ENCODE results near the gene MTMR1. TPM values are rescaled to one million over a fixed set of nuclear protein-coding genes. Genes with fewer than 3 reads are reported as not detected.

The MTMR1 gene
- total RNA-seq, 1 donor from 2014 or later = 52.6 TPM

DNA sequence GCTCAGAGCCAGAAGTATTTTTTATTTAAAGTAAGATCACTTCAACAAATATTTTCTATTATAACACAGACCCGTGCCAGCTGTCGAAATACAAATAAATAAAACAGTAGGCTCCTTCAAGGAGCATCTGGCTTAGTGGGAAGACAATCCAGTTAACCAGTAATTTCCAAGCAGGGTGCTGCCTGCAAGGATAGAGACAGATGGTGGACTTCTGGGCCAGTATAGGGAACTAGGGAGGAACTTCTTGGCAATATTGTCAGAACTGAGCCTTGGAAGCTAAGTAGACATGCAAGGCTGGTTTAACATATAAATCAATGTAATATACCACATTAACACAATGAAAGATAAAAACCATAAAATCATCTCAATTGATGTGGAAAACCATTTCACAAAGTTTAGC, 17.0 kb upstream of the MTMR1 start:
- no peak overlapping the region for H3K27ac Mint-ChIP-seq
- ATAC-seq (ENCODE audit: low read depth) = no peak
- H3K27me3 Mint-ChIP-seq = no peaks in the 10 kb centered on the region
- no peak overlapping the region for H3K4me3 Mint-ChIP-seq
- TF ChIP-seq, protein P1, sequence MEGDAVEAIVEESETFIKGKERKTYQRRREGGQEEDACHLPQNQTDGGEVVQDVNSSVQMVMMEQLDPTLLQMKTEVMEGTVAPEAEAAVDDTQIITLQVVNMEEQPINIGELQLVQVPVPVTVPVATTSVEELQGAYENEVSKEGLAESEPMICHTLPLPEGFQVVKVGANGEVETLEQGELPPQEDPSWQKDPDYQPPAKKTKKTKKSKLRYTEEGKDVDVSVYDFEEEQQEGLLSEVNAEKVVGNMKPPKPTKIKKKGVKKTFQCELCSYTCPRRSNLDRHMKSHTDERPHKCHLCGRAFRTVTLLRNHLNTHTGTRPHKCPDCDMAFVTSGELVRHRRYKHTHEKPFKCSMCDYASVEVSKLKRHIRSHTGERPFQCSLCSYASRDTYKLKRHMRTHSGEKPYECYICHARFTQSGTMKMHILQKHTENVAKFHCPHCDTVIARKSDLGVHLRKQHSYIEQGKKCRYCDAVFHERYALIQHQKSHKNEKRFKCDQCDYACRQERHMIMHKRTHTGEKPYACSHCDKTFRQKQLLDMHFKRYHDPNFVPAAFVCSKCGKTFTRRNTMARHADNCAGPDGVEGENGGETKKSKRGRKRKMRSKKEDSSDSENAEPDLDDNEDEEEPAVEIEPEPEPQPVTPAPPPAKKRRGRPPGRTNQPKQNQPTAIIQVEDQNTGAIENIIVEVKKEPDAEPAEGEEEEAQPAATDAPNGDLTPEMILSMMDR (IDR thresholded peaks at IDR 0.05) = no peak
- POLR2A ChIA-PET = interaction anchor here (0.6 kb wide), 1 partner anchor 18 kb away, joined by 3 read pairs; no protein-coding TSS in a partner anchor
- CTCF ChIA-PET = interaction anchor here (0.9 kb wide), 1 partner anchor 40 kb away, joined by 4 read pairs; no protein-coding TSS in a partner anchor
- no peaks in the 10 kb centered on the region for H3K9me3 Mint-ChIP-seq
- intact Hi-C loops (cut with micrococcal nuclease) = no loop called here
- no peaks in the 10 kb centered on the region for H3K4me1 Mint-ChIP-seq
- no peak for DNase-seq
- peaks cover 11% of the 10 kb centered on the region for H3K36me3 Mint-ChIP-seq (ENCODE audit: low read depth)

DNA sequence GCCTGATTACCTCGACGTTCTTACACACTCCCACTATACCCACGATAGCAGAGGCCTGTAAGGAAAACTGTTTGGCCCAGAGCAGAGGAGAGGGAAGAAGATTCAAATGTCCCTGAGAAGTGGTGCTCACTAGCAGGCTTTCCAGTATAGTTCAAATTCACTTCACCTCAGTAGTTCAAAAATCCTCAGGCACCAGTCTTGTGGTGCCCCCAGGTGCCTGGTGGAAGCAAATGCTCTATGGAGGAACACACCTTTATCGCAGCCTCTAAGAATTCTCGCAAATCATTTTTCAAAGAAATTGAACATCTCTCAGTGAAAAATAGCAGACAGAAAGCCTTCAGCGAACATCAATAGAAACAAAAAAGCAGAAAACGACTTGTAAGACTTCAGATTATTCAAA, 12.2 kb upstream of the MTMR1 start:
- intact Hi-C loops (cut with micrococcal nuclease) = no loop called here
- H3K9me3 Mint-ChIP-seq = no peaks in the 10 kb centered on the region
- DNase-seq (no peak), ATAC-seq (ENCODE audit: low read depth) (no peak)
- TF ChIP-seq, protein P1 (IDR thresholded peaks at IDR 0.05) = no peak
- H3K27me3 Mint-ChIP-seq = no peaks in the 10 kb centered on the region
- H3K4me3 Mint-ChIP-seq = no peak overlapping the region
- H3K4me1 Mint-ChIP-seq = peaks cover 2% of the 10 kb centered on the region
- H3K27ac Mint-ChIP-seq = no peak overlapping the region
- ChIA-PET CTCF (interaction anchor here (1.2 kb wide), 1 partner anchor 35 kb away, joined by 3 read pairs; no protein-coding TSS in a partner anchor), POLR2A (no interaction called here)
- H3K36me3 Mint-ChIP-seq (ENCODE audit: low read depth) = no peaks in the 10 kb centered on the region

DNA sequence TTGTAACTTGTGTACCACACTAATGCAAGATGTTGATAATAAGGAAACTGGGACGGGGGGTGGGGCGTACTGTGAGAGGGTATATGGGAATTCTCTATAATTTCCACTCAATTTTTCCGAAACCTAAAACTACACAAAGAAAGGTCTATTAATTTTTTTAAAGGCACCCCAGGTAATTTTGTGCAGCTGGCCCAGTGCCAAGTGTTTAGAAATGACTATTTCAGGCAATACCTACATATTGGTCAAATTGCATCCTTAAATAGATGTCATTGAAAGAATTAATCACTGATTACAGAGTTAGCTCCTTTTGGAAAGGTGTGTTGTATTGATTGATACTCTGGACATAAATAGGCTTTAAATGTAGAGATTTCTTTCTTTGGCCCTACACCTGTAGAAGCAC, 10.1 kb upstream of the MTMR1 start:
- intact Hi-C loops (cut with micrococcal nuclease) = loop anchor here (1.0 to 2.0 kb wide), 2 partner anchors 14 to 33 kb away; no protein-coding TSS in a partner anchor
- TF ChIP-seq, protein P1 (IDR thresholded peaks at IDR 0.05) = no peak
- ChIA-PET CTCF (interaction anchor here (0.7 to 2.3 kb wide), 10 partner anchors 11 to 139 kb away, joined by 3 to 36 read pairs (median 6); partner anchors contain the start of gene MTMR1), POLR2A (interaction anchor here (1.2 kb wide), 1 partner anchor 10 kb away, joined by 8 read pairs; the partner anchor contains the start of gene MTMR1)
- H3K36me3 Mint-ChIP-seq (ENCODE audit: low read depth) = no peaks in the 10 kb centered on the region
- ATAC-seq (ENCODE audit: low read depth) (no peak), DNase-seq (no peak)
- peaks cover 2% of the 10 kb centered on the region for H3K4me1 Mint-ChIP-seq
- no peak overlapping the region for H3K4me3 Mint-ChIP-seq
- H3K9me3 Mint-ChIP-seq = no peaks in the 10 kb centered on the region
- H3K27ac Mint-ChIP-seq = no peak overlapping the region
- H3K27me3 Mint-ChIP-seq = no peaks in the 10 kb centered on the region

DNA sequence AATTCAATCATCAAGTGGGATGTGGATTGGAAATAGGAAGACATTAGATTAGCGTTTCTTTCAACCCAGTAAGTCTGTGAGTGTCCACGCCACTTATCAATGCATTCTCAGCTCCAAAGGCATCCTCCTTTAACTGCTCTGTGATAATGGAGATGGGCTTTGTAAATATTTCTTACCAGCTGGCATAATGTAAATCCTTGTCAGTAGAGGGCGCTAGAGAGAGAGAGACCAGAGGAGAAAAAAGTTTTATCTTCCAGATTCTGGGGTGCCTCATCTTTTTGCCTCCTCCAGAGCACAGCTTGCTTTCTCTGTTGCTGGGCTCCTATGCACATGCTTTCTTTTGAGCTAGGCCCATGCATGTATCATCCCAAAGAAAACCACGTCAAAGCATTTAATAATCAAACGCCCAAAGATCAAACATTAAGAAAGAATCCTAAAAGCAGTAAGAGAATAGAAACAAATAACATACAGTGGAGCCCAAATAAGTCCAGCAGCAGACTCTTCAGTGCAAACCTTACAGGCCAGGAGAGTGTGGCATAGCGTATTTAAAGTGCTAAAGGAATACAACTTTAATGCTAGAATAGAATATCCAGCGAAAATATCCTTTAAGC, 9.6 kb upstream of the MTMR1 start:
- CTCF ChIA-PET = interaction anchor here (0.7 to 2.3 kb wide), 10 partner anchors 11 to 139 kb away, joined by 3 to 36 read pairs (median 6); partner anchors contain the start of gene MTMR1
- H3K4me3 Mint-ChIP-seq = no peak overlapping the region
- H3K27ac Mint-ChIP-seq = no peak overlapping the region
- H3K9me3 Mint-ChIP-seq = no peaks in the 10 kb centered on the region
- H3K4me1 Mint-ChIP-seq = peaks cover 7% of the 10 kb centered on the region
- no peaks in the 10 kb centered on the region for H3K27me3 Mint-ChIP-seq
- DNase-seq (no peak), ATAC-seq (ENCODE audit: low read depth) (peak; percentile 18)
- POLR2A ChIA-PET = interaction anchor here (1.2 kb wide), 1 partner anchor 9 kb away, joined by 8 read pairs; the partner anchor contains the start of gene MTMR1
- intact Hi-C loops (cut with micrococcal nuclease) = loop anchor here (1.0 to 2.0 kb wide), 2 partner anchors 13 to 33 kb away; no protein-coding TSS in a partner anchor
- H3K36me3 Mint-ChIP-seq (ENCODE audit: low read depth) = no peaks in the 10 kb centered on the region
- TF ChIP-seq, protein P1 (IDR thresholded peaks at IDR 0.05) = no peak

DNA sequence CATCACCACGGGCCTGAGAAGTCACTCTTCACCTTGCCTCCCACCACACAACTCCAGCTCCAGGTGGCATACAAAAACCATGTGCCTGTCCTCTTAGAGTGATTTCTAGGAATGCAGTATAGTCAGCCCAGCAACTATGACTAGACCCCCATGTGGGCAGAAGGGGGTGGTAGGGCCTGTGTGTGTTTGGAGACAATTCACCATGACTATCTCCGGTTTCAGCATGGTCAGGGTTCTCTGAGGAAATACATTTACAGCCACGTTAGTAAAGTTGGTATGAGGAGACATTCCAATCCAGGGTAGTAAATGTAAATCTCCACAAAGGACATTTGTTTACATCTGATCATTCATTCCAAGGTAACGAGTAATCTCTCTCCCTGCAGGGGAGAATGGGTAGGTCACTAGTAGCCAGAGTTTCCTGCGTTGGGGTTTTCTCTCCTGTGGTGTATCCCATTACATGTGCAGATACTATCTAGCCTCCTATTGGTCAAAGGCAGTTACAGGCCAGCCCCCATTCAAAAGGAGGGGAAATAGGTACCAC, 4.2 kb upstream of the MTMR1 start:
- ChIA-PET POLR2A (interaction anchor here (1.0 kb wide), 1 partner anchor 27 kb away, joined by 3 read pairs; no protein-coding TSS in a partner anchor), CTCF (no interaction called here)
- H3K4me1 Mint-ChIP-seq = peaks cover 30% of the 10 kb centered on the region
- H3K9me3 Mint-ChIP-seq = no peaks in the 10 kb centered on the region
- H3K27ac Mint-ChIP-seq = no peak overlapping the region
- H3K4me3 Mint-ChIP-seq = no peak overlapping the region
- H3K27me3 Mint-ChIP-seq = no peaks in the 10 kb centered on the region
- DNase-seq = no peak
- no peaks in the 10 kb centered on the region for H3K36me3 Mint-ChIP-seq (ENCODE audit: low read depth)
- no peak for ATAC-seq (ENCODE audit: low read depth)
- intact Hi-C loops (cut with micrococcal nuclease) = no loop called here
- TF ChIP-seq, protein P1 (IDR thresholded peaks at IDR 0.05) = no peak

All from activated B cell treated with CpG ODN at 0.5 μM for 24 hours (primary cell).